ENCODE results near the gene BMP6.

GRCh38 chr6:7886132-7886531 lies 160.2 kb downstream of the BMP6 start:
- no peak for TF ChIP-seq CTCF (conservative IDR thresholded peaks at IDR 0.05; ENCODE audit: low read length)
- TF ChIP-seq EZH2phosphoT487 (IDR thresholded peaks at IDR 0.05; ENCODE audit: borderline replicate concordance, low read depth, low read length), result no peak

Data from OCI-LY7 (cell line).